GM12891 (cell line): ENCODE measurements around the gene SLC9A8.

Experiments used
- DNase-seq: peaks from one replicate; pipeline ENCODE4 v3.0.0; 2011; ENCODE audit warnings: low spot score; ENCODE audit not compliant: insufficient read length
- FAIRE-seq: peaks from 2 replicates; lab custom pipeline; 2011; peaks lifted over from hg19 to GRCh38; lab: Jason Lieb, UNC
- PAX5 ChIP-seq: IDR thresholded peaks from 2 replicates; pipeline ENCODE4 v1.6.1; 2011; ENCODE audit warnings: low read length, moderate library complexity, mild to moderate bottlenecking; ENCODE audit not compliant: insufficient read depth, severe bottlenecking
- POLR2A ChIP-seq: IDR thresholded peaks from 2 replicates; pipeline ENCODE4 v1.6.1; 2011; ENCODE audit warnings: low read depth, low read length, control low read depth
- POLR2AphosphoS5 ChIP-seq: IDR thresholded peaks from 2 replicates; pipeline ENCODE4 v1.6.1; 2011; ENCODE audit warnings: low read depth, low read length, control low read depth
- POU2F2 ChIP-seq: IDR thresholded peaks from 2 replicates; pipeline ENCODE4 v1.6.1; 2011; ENCODE audit warnings: low read depth, mild to moderate bottlenecking, control low read depth, low read length, moderate library complexity
- SPI1 ChIP-seq: IDR thresholded peaks from 2 replicates; pipeline ENCODE4 v1.6.1; 2011; ENCODE audit warnings: low read depth, low read length, control low read depth
- TAF1 ChIP-seq: IDR thresholded peaks from 2 replicates; pipeline ENCODE4 v1.6.1; 2011; ENCODE audit warnings: low read depth, low read length, control low read depth

Gene SLC9A8

DNA sequence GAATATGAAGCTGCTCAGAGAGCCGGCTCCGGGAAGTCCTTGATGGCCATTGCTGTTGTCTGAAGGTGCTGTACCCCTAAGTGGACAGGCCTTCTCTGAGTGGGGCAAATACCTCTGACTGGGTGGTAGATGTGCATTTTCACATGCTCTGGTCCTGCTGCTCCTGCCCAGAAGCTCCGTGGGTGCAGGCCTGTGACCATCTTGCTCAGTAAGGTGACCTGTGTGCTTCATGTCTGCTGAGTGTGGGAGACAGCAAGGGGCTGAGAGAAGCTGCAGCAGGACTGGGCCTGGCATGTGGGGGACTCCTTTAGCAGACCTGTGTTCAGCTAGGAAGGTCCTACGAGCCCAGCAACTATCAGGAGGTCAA lies 97.7 kb downstream of the SLC9A8 start:
- FAIRE-seq (no peak), DNase-seq (no peak)
- TF ChIP-seq POLR2AphosphoS5 (no peak), SPI1 (no peak)

DNA sequence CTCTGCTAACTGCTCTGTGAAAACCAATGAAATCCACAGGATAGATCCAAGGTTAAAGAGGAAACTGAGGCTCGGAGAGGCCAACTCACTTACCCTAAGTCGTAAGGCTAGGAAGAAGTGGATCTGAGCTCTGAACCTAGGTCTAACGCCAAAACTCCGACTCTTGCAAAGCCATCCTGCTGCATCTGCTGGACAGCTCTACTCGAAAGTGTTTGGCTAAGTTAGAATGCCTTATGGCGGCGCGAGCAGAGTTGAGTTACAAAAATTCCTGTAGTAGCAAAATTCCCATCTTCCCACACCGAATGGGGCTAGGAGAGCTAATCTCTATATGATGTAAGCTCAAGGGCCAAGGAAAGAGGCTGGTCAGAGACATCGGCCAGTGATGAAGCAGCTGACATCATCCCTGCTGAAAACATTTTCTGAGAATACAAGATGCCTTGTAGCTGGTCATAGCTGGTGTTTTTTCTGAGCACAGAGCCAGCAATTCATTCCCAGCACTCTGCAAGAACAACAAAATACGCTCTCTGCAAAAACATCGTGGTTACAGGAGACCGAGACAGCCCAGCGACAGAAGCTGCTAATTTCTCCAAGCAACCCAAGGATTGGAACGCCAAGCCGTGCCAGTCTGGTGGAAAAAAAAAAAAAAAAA lies 100.9 kb downstream of the SLC9A8 start:
- no peak for TF ChIP-seq POU2F2
- TF ChIP-seq POLR2AphosphoS5 = no peak
- no peak for TF ChIP-seq TAF1
- TF ChIP-seq POLR2A = no peak
- no peak for TF ChIP-seq PAX5
- no peak for TF ChIP-seq SPI1
- FAIRE-seq (no peak), DNase-seq (no peak)

DNA sequence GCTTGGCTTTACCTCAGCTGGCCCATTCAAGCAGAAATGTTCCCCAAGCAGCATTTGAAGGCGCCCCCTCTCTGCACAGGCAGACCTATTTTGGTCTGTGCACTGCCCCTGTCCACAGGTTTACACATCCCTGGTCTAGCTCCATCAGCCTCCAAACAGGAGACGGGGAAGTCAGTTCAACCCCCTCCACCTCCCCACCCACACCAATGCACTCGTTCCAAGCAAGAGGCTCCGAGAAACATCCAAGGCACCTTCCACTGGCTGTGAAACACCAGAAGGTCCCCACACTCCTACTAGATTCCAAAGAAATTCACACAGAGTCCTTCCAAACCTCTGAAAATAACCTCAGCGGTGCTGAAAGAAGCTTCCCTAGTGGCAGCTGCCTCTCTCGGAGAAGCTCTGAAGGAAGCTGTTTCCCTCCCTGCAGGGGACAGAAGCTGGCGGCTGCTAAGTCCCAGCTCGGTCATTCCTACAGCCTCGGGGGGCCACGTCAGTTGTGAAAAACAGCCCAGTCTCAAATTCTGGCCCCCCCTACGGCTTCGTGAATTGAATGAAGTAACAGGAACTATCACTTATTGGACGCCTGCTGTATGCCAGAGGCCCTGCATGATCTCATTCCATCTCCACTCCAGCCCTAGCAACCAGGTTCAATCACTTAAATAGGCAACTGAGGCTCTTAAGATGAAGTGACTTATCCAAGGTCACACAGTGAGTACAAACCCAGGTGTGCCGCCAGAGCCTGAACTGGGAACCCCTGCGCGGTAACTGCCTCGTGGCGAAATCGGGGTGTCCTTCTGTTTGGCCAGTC lies 101.9 kb downstream of the SLC9A8 start:
- TF ChIP-seq PAX5 = no peak
- TF ChIP-seq POLR2AphosphoS5 = no peak
- no peak for TF ChIP-seq TAF1
- no peak for FAIRE-seq
- DNase-seq = no peak

DNA sequence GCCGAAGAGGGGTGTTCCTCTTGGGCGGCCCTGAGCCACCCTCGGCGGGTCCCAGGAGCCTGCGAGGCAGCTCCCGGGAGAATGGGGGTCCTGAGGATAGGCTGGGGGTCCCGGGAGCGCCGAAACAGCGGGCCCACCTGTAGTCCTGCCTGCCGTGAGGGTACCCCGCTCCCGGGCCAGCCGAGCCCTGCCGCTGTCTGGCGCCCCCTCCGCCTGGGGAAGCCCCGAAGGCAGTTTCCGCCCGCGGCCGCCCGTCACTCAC lies 102.4 kb downstream of the SLC9A8 start:
- TF ChIP-seq SPI1 (no peak), POLR2A (no peak), TAF1 (no peak), POU2F2 (no peak), PAX5 (no peak), POLR2AphosphoS5 (no peak)
- FAIRE-seq = no peak
- no peak for DNase-seq

DNA sequence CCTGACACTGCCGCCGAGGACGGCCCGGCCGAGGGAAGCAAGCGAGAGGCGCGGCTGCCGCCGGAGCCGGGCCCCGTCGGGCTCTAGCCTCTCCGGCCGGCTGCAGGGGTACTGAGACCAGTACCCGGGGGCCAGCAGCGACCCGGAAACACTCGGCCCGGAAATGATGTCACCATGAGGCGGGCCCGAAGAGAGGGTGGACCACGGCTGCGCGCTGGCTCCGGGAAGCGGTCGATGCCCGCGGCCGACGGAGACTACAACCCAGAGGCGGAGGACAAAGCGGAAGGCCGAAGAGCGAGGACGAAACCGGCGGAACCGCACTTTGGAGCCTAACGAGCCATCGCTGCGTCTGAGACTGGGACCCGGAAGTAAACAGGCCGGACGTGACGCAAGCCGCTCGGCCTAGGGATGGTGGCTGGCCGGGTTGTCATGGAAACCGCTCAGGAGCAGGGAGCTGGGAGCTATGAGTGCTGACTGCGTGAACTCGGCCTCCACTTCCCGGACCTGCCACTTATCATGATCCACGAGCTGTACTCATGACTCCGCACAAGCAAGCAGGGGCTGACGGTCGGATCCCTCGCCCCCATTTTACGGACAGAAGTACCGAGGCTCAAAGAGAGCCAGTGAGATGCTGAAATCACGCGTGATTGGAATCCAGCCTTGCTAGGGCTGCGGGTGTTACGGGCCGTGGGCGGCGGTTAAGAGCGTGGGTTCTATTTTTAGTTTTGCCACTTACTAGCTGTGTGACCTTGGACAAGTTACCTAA lies 102.9 kb downstream of the SLC9A8 start, which contains the start of gene SPATA2:
SPATA2 (minus strand) TSS at position 150 of the 766 bp plus-strand sequence. CDS start 7,039 bp downstream, outside the sequence.
- DNase-seq = peak; percentile 92
- no peak for TF ChIP-seq SPI1
- TF ChIP-seq PAX5 = no peak
- TF ChIP-seq POLR2AphosphoS5 = no peak
- TF ChIP-seq POLR2A = peak; percentile 30; the same call in 1 of the 2 replicates
- no peak; the same call in 1 of the 2 replicates for TF ChIP-seq POU2F2
- peak; percentile 68 for TF ChIP-seq TAF1
- FAIRE-seq = peak; percentile 92

DNA sequence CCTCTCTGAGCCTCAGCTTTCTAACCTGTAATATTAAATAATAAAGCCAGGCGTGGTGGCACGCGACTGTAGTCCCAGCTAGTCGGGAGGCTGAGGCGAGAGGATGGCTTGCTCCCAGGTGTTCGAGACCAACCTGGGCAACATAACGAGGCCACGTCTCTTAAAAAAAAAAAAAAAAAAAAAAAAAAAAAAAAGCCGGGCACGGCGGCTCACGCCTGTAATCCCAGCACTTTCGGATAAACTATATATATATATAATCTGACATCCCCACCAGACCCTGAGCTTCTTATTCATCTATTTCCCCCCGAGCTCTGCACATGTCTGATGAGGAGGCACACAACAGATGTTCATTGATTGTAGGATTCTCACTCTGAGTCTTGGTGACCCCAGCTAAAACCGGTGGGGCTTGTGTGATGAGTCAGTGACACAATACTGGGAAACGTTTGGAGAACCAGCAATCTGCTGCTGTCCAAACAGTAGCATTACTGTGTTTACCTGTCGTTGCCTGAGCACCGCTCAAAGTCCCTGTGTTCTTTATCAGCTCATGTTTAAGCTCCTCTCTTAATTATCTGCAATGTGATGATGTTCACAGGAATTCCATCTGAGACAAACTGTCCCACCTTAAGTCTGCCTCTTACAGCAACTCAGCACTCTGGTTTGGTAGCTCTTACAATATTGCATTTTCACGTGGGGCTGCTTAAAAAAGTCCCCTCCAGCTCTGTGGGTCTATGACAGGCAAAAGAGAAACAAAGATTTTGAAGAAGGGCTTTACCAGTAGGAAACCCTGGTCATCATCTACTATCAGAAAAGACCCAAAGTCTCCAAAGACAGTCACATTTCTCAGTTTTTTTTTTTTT lies 103.7 kb downstream of the SLC9A8 start:
- no peak for DNase-seq
- FAIRE-seq = no peak

DNA sequence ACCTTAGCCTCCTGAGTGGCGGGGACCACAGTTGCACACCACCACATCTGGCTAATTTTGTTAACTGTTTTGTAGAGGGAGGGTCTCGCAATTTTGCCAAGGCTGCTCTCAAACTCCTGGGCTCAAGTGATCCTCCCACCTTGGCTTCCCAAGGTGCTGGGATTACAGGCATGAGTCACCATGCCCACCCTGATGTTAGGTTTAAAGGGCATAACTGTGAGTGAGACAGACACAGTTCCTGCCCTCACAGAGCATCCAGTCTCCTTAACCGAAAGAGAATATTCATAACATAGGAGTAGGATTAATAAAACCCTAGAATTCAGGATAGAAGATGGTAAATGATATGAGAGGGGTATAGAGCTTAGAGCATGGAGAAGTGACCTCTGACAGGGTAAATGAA lies 105.8 kb downstream of the SLC9A8 start:
- DNase-seq (no peak), FAIRE-seq (no peak)
- no peak for TF ChIP-seq SPI1
- no peak for TF ChIP-seq TAF1
- no peak for TF ChIP-seq PAX5
- TF ChIP-seq POLR2A = no peak
- TF ChIP-seq POU2F2 = no peak
- no peak for TF ChIP-seq POLR2AphosphoS5

More for the DNA sequence above, 103.7 kb downstream of the SLC9A8 start:
- TF ChIP-seq POLR2A = no peak
- no peak for TF ChIP-seq POU2F2
- no peak for TF ChIP-seq PAX5
- no peak for TF ChIP-seq POLR2AphosphoS5
- no peak for TF ChIP-seq SPI1
- no peak for TF ChIP-seq TAF1

DNA sequence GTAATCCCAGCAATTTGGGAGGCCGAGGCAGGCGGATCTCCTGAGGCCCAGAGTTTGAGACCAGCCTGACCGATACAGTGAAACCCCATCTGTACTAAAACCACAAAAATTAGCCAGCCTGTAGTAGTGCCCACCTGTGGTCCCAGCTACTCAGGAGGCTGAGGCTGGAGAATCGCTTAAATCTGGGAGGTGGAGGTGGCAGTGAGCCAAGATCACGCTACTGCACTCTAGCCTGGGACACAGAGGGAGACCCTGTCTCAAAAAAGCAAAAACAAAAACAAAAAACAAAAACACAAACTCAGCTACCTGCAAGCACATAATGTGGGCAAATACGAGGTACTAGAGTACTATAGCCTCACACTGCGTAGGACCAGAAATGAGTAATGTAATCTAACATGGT lies 106.4 kb downstream of the SLC9A8 start:
- TF ChIP-seq POU2F2 = no peak
- no peak for TF ChIP-seq SPI1
- TF ChIP-seq TAF1 = no peak
- TF ChIP-seq POLR2AphosphoS5 = no peak
- TF ChIP-seq POLR2A = no peak
- TF ChIP-seq PAX5 = no peak
- DNase-seq = no peak
- FAIRE-seq = no peak

DNA sequence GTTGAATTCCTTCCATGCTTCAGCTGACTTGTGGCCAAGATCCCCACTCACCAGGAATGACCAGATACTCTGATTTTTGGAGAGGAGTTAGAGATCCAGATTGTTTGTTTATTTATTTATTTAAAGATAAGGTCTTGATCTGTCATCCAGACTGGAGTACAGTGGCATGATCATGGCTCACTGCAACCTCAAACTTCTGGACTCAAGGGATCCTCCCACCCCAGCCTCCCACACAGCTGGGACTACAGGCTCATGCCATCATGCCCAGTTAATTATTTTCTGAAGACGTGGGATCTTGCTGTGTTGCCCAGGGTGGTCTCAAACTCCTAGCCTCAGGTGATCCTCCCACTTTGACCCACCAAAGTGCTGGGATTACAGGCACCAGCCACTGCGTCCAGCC lies 106.8 kb downstream of the SLC9A8 start:
- DNase-seq (no peak), FAIRE-seq (no peak)
- TF ChIP-seq POLR2AphosphoS5 (no peak), PAX5 (no peak), POU2F2 (no peak), SPI1 (no peak), POLR2A (no peak), TAF1 (no peak)
